Kidney epithelial cell (primary cell): ENCODE data around the gene DLG2. TPM values are rescaled to one million over a fixed set of nuclear protein-coding genes. Genes with fewer than 3 reads are reported as not detected.

Experiments used
- DNase-seq: peaks from one replicate; pipeline ENCODE4 v3.0.0-alpha.2; 2010; ENCODE audit warnings: low read depth
- H3K27me3 ChIP-seq: 2 replicates; pipeline ENCODE4 v1.6.0; 2011; ENCODE audit warnings: low read length; ENCODE audit not compliant: control insufficient read depth, insufficient read depth
- H3K36me3 ChIP-seq: 2 replicates; pipeline ENCODE4 v1.5.1; 2011; ENCODE audit warnings: low read length; ENCODE audit not compliant: control insufficient read depth, insufficient read depth
- H3K4me3 ChIP-seq: 2 replicates; pipeline ENCODE4 v1.5.1; 2011; ENCODE audit warnings: low read depth, mild to moderate bottlenecking, control low read depth, low read length
- CTCF ChIP-seq: IDR thresholded peaks from 2 replicates; pipeline ENCODE4 v1.5.1; 2011; ENCODE audit warnings: mild to moderate bottlenecking, moderate library complexity, low read length, control low read depth, inconsistent platforms; ENCODE audit not compliant: insufficient read depth, poor library complexity, severe bottlenecking
- total RNA-seq: library from RNA; depleted of rRNA; stranded (reverse); fragments of >200 nt; gene quantifications from 2 replicates; pipeline ENCODE4 v1.2.3, GENCODE V29; 2015

The DLG2 gene
- total RNA-seq, 1 donor from 2014 or later = 0.75 TPM

- no peaks in the 10 kb centered on the region for H3K27me3 ChIP-seq
- DNase-seq = no peak
- H3K36me3 ChIP-seq = no peaks in the 10 kb centered on the region
- no peak for TF ChIP-seq CTCF
- H3K4me3 ChIP-seq = no peak overlapping the region
These were observed 358.0 kb downstream of the DLG2 start for GRCh38 chr11:85269109-85269508.

- TF ChIP-seq CTCF = no peak
- H3K36me3 ChIP-seq = no peaks in the 10 kb centered on the region
- DNase-seq = no peak
- H3K27me3 ChIP-seq = no peaks in the 10 kb centered on the region
- no peak overlapping the region for H3K4me3 ChIP-seq
These were observed 360.5 kb downstream of the DLG2 start for GRCh38 chr11:85266646-85267045.

GRCh38 chr11:85263328-85263727 is 363.8 kb downstream of the DLG2 start:
- Histone ChIP-seq H3K36me3 (no peaks in the 10 kb centered on the region), H3K4me3 (no peak overlapping the region), H3K27me3 (no peaks in the 10 kb centered on the region)
- TF ChIP-seq CTCF = no peak
- no peak for DNase-seq

GRCh38 chr11:85257837-85258236 is 369.3 kb downstream of the DLG2 start:
- Histone ChIP-seq H3K4me3 (no peak overlapping the region), H3K36me3 (no peaks in the 10 kb centered on the region), H3K27me3 (no peaks in the 10 kb centered on the region)
- DNase-seq = no peak
- TF ChIP-seq CTCF = no peak

- Histone ChIP-seq H3K27me3 (no peaks in the 10 kb centered on the region), H3K36me3 (no peaks in the 10 kb centered on the region), H3K4me3 (no peak overlapping the region)
- TF ChIP-seq CTCF = no peak
- DNase-seq = no peak
These were observed 370.7 kb downstream of the DLG2 start for GRCh38 chr11:85256433-85256832.

- no peaks in the 10 kb centered on the region for H3K36me3 ChIP-seq
- no peak for DNase-seq
- no peaks in the 10 kb centered on the region for H3K27me3 ChIP-seq
- H3K4me3 ChIP-seq = no peak overlapping the region
- no peak for TF ChIP-seq CTCF
These were observed 377.7 kb downstream of the DLG2 start for GRCh38 chr11:85249482-85249881.
